ENCODE data around the gene CDON. TPM values are rescaled to one million over a fixed set of nuclear protein-coding genes. Genes with fewer than 3 reads are reported as not detected.
"Not testable (repeated sequence)": the region's sequence is repeated elsewhere in the genome, so short reads cannot be mapped to it uniquely, and the experiment has no call there.

Gene CDON
- total RNA-seq, 1 donor from 2014 or later, result 1.3 TPM

GRCh38 chr11:125987066-125987641, 75.5 kb downstream of the CDON start:
- intact Hi-C loops (cut with micrococcal nuclease), result no loop called here
- no peak for DNase-seq (ENCODE audit: low spot score)
- peaks cover 2% of the 10 kb centered on the region for H3K27me3 Mint-ChIP-seq (ENCODE audit: insufficient read depth)

GRCh38 chr11:125985956-125986355, 76.7 kb downstream of the CDON start:
- DNase-seq (ENCODE audit: low spot score); H3K4me1 Mint-ChIP-seq (ENCODE audit: low read depth); H3K9me3 Mint-ChIP-seq; H3K27ac Mint-ChIP-seq; H3K4me3 Mint-ChIP-seq; H3K36me3 Mint-ChIP-seq (ENCODE audit: low read depth); H3K27me3 Mint-ChIP-seq (ENCODE audit: insufficient read depth); intact Hi-C loops (cut with micrococcal nuclease): not testable (repeated sequence)

More at GRCh38 chr11:125987066-125987641, 75.5 kb downstream of the CDON start:
- Mint-ChIP-seq H3K9me3 (no peaks in the 10 kb centered on the region), H3K4me1 (ENCODE audit: low read depth) (no peaks in the 10 kb centered on the region), H3K4me3 (no peak overlapping the region), H3K27ac (no peak overlapping the region), H3K36me3 (ENCODE audit: low read depth) (no peaks in the 10 kb centered on the region)

GRCh38 chr11:125982348-125982730, 80.3 kb downstream of the CDON start:
- Mint-ChIP-seq H3K4me3 (no peak overlapping the region), H3K27me3 (ENCODE audit: insufficient read depth) (no peaks in the 10 kb centered on the region), H3K4me1 (ENCODE audit: low read depth) (no peaks in the 10 kb centered on the region), H3K9me3 (no peaks in the 10 kb centered on the region), H3K27ac (no peak overlapping the region), H3K36me3 (ENCODE audit: low read depth) (no peaks in the 10 kb centered on the region)
- intact Hi-C loops (cut with micrococcal nuclease), result no loop called here
- no peak for DNase-seq (ENCODE audit: low spot score)

GRCh38 chr11:125980436-125980835, 82.2 kb downstream of the CDON start:
- Mint-ChIP-seq H3K4me3 (no peak overlapping the region), H3K9me3 (no peaks in the 10 kb centered on the region), H3K36me3 (ENCODE audit: low read depth) (no peaks in the 10 kb centered on the region), H3K4me1 (ENCODE audit: low read depth) (no peaks in the 10 kb centered on the region), H3K27ac (no peak overlapping the region), H3K27me3 (ENCODE audit: insufficient read depth) (no peaks in the 10 kb centered on the region)
- intact Hi-C loops (cut with micrococcal nuclease), result no loop called here
- no peak for DNase-seq (ENCODE audit: low spot score)

GRCh38 chr11:125979511-125979910, 83.2 kb downstream of the CDON start:
- intact Hi-C loops (cut with micrococcal nuclease), result no loop called here
- no peak for DNase-seq (ENCODE audit: low spot score)
- no peaks in the 10 kb centered on the region for H3K4me1 Mint-ChIP-seq (ENCODE audit: low read depth)
- no peaks in the 10 kb centered on the region for H3K36me3 Mint-ChIP-seq (ENCODE audit: low read depth)
- no peaks in the 10 kb centered on the region for H3K27me3 Mint-ChIP-seq (ENCODE audit: insufficient read depth)
- no peak overlapping the region for H3K27ac Mint-ChIP-seq
- H3K9me3 Mint-ChIP-seq, result no peaks in the 10 kb centered on the region
- no peak overlapping the region for H3K4me3 Mint-ChIP-seq

GRCh38 chr11:125978778-125979407, 83.8 kb downstream of the CDON start:
- intact Hi-C loops (cut with micrococcal nuclease), result no loop called here
- DNase-seq (ENCODE audit: low spot score), result no peak
- H3K4me1 Mint-ChIP-seq (ENCODE audit: low read depth), result no peaks in the 10 kb centered on the region
- H3K4me3 Mint-ChIP-seq, result no peak overlapping the region
- no peaks in the 10 kb centered on the region for H3K27me3 Mint-ChIP-seq (ENCODE audit: insufficient read depth)
- no peak overlapping the region for H3K27ac Mint-ChIP-seq
- no peaks in the 10 kb centered on the region for H3K36me3 Mint-ChIP-seq (ENCODE audit: low read depth)
- H3K9me3 Mint-ChIP-seq, result no peaks in the 10 kb centered on the region

GRCh38 chr11:125978181-125978716, 84.4 kb downstream of the CDON start:
- Mint-ChIP-seq H3K4me1 (ENCODE audit: low read depth) (no peaks in the 10 kb centered on the region), H3K9me3 (no peaks in the 10 kb centered on the region), H3K36me3 (ENCODE audit: low read depth) (no peaks in the 10 kb centered on the region), H3K4me3 (no peak overlapping the region), H3K27me3 (ENCODE audit: insufficient read depth) (no peaks in the 10 kb centered on the region), H3K27ac (no peak overlapping the region)
- DNase-seq (ENCODE audit: low spot score), result no peak
- intact Hi-C loops (cut with micrococcal nuclease), result no loop called here

- Mint-ChIP-seq H3K27ac (no peak overlapping the region), H3K9me3 (no peaks in the 10 kb centered on the region), H3K4me1 (ENCODE audit: low read depth) (no peaks in the 10 kb centered on the region), H3K27me3 (ENCODE audit: insufficient read depth) (peaks cover 2% of the 10 kb centered on the region), H3K4me3 (no peak overlapping the region), H3K36me3 (ENCODE audit: low read depth) (no peaks in the 10 kb centered on the region)
- no peak for DNase-seq (ENCODE audit: low spot score)
- intact Hi-C loops (cut with micrococcal nuclease), result no loop called here
Observed at GRCh38 chr11:125977333-125977732, 85.3 kb downstream of the CDON start.

GRCh38 chr11:125976156-125976555, 86.5 kb downstream of the CDON start:
- H3K4me1 Mint-ChIP-seq (ENCODE audit: low read depth), result no peaks in the 10 kb centered on the region
- peaks cover 4% of the 10 kb centered on the region for H3K27me3 Mint-ChIP-seq (ENCODE audit: insufficient read depth)
- intact Hi-C loops (cut with micrococcal nuclease), result no loop called here
- no peaks in the 10 kb centered on the region for H3K9me3 Mint-ChIP-seq
- no peak for DNase-seq (ENCODE audit: low spot score)
- H3K36me3 Mint-ChIP-seq (ENCODE audit: low read depth), result no peaks in the 10 kb centered on the region
- H3K27ac Mint-ChIP-seq, result no peak overlapping the region
- H3K4me3 Mint-ChIP-seq, result no peak overlapping the region

- Mint-ChIP-seq H3K4me3 (no peak overlapping the region), H3K36me3 (ENCODE audit: low read depth) (no peaks in the 10 kb centered on the region), H3K4me1 (ENCODE audit: low read depth) (no peaks in the 10 kb centered on the region)
Observed at GRCh38 chr11:125975634-125976033, 87.0 kb downstream of the CDON start.

GRCh38 chr11:125974284-125974683, 88.4 kb downstream of the CDON start:
- Mint-ChIP-seq H3K4me3 (no peak overlapping the region), H3K4me1 (ENCODE audit: low read depth) (no peaks in the 10 kb centered on the region), H3K27me3 (ENCODE audit: insufficient read depth) (peaks cover 4% of the 10 kb centered on the region), H3K36me3 (ENCODE audit: low read depth) (no peaks in the 10 kb centered on the region), H3K27ac (no peak overlapping the region), H3K9me3 (no peaks in the 10 kb centered on the region)
- no peak for DNase-seq (ENCODE audit: low spot score)
- intact Hi-C loops (cut with micrococcal nuclease), result no loop called here

More at GRCh38 chr11:125975634-125976033, 87.0 kb downstream of the CDON start:
- Mint-ChIP-seq H3K9me3 (no peaks in the 10 kb centered on the region), H3K27me3 (ENCODE audit: insufficient read depth) (peaks cover 4% of the 10 kb centered on the region), H3K27ac (no peak overlapping the region)
- intact Hi-C loops (cut with micrococcal nuclease), result no loop called here
- no peak for DNase-seq (ENCODE audit: low spot score)

GRCh38 chr11:125971618-125972017, 91.0 kb downstream of the CDON start:
- no peak overlapping the region for H3K4me3 Mint-ChIP-seq
- H3K36me3 Mint-ChIP-seq (ENCODE audit: low read depth), result no peaks in the 10 kb centered on the region
- DNase-seq (ENCODE audit: low spot score), result no peak
- intact Hi-C loops (cut with micrococcal nuclease), result no loop called here
- H3K4me1 Mint-ChIP-seq (ENCODE audit: low read depth), result no peaks in the 10 kb centered on the region
- peaks cover 8% of the 10 kb centered on the region for H3K27me3 Mint-ChIP-seq (ENCODE audit: insufficient read depth)
- H3K27ac Mint-ChIP-seq, result no peak overlapping the region
- H3K9me3 Mint-ChIP-seq, result no peaks in the 10 kb centered on the region

GRCh38 chr11:125968354-125968753, 94.3 kb downstream of the CDON start:
- intact Hi-C loops (cut with micrococcal nuclease), result no loop called here

More at GRCh38 chr11:125968354-125968753, 94.3 kb downstream of the CDON start:
- Mint-ChIP-seq H3K27me3 (ENCODE audit: insufficient read depth) (peaks cover 17% of the 10 kb centered on the region), H3K4me1 (ENCODE audit: low read depth) (no peaks in the 10 kb centered on the region), H3K36me3 (ENCODE audit: low read depth) (no peaks in the 10 kb centered on the region), H3K9me3 (no peaks in the 10 kb centered on the region), H3K27ac (no peak overlapping the region), H3K4me3 (no peak overlapping the region)
- no peak for DNase-seq (ENCODE audit: low spot score)

All from activated T-helper 1 cell treated with anti-CD3 and anti-CD28 coated beads, Interleukin-12 subunit alpha, Interleukin-12 subunit beta, Interleukin-2, Interleukin-4 antibody, amounts not matched to agents 30 ng/mL and 10 ng/mL and 1 ng/mL, durations not matched to agents 14 hours and 24 hours and 36 hours (primary cell).